ENCODE data around the gene KIF5A.

KIF5A gene

DNA sequence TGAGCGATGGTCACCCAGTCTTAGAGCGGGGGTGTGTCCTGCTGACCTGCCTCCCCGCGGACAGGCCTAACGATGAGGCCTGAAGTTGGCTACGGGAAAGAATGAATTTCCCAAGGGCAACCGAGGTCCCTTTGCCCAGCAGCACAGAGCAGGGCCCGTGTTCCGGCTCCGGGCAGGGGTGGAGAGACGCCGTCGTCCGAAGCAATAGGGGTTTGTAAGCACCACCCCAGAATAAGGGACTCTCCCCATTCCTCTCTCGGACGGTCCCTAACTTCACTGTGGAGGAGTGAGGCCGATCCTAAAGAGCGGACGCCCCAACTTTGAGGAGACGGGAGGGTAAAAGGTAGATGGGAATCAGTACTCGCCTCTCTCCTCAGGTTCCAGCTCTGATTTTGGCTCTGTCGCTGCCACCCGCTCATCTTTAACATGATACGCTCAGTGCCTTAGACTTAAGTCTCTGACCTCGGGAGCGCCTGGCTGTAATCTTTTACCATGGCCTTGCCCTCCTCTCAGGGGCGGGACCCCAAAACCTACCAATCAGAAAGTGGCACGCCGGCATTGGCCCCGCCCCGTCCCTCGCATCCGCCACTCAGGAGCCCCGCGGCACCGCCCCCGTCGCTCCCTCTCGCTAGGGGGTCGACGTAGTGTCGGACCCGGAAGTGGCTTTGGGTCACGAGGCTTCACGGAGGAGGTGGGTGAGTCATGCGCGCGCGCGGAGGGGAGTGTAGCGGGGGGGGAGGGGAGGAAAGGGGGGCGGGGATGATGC lies 29.6 kb upstream of the KIF5A start, which contains the start of gene DDIT3:
TSS of gene DDIT3 (minus strand) at position 462 of the 766 bp plus-strand sequence. CDS start 3,108 bp downstream, outside the sequence.
- FAIRE-seq: no peak

- no peak for FAIRE-seq
Measured at GRCh38 chr12:57521525-57522010, 28.3 kb upstream of the KIF5A start.

- no peak for FAIRE-seq
Measured at GRCh38 chr12:57522011-57522886, 27.6 kb upstream of the KIF5A start, which contains the start of gene MBD6. Gene MBD6, plus strand, starts transcription at chr12:57522824. Its CDS starts 1,480 bp downstream, at chr12:57524304.

DNA sequence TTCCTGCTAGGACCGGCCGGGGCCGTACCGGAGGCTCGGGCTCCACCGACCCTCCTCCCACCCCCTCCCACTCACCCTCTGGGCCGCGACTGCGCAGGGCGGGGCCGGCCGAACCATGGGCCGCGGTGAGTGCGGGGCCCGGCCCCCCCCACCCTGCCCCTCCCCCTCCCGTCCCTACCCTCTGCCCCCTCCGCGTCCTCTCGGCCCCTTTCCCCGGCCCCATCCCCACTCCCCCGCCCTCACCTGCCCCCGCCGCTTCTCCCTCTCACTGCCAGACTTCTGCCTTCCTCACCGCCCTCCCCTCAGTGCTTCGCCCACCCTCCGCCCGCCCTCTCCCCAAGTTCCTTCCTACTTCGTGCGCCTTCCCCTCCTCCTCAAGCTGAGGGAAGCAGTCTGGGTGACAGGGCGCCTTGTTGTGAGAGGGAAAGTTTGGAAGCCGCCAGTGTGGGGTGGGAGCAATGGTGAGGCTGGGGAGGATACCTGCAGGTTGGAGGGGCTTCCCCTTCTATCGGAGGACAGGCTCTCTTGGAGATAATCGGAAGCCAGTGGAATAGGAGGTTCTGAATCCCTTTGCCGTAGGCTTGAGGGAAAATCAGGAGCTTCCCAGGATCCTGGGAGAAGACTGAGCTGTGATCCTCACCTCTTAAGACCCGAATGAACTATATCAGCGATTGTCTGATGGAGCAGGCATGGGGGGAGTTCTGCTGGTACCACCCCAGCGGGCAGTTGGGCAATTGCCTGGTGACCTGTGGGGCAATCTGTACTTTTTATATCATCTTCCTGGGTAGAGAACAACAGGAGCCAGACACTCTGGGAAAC lies 26.7 kb upstream of the KIF5A start:
- no peak for FAIRE-seq

- FAIRE-seq: no peak
Measured at GRCh38 chr12:57523706-57524614, 25.9 kb upstream of the KIF5A start.

DNA sequence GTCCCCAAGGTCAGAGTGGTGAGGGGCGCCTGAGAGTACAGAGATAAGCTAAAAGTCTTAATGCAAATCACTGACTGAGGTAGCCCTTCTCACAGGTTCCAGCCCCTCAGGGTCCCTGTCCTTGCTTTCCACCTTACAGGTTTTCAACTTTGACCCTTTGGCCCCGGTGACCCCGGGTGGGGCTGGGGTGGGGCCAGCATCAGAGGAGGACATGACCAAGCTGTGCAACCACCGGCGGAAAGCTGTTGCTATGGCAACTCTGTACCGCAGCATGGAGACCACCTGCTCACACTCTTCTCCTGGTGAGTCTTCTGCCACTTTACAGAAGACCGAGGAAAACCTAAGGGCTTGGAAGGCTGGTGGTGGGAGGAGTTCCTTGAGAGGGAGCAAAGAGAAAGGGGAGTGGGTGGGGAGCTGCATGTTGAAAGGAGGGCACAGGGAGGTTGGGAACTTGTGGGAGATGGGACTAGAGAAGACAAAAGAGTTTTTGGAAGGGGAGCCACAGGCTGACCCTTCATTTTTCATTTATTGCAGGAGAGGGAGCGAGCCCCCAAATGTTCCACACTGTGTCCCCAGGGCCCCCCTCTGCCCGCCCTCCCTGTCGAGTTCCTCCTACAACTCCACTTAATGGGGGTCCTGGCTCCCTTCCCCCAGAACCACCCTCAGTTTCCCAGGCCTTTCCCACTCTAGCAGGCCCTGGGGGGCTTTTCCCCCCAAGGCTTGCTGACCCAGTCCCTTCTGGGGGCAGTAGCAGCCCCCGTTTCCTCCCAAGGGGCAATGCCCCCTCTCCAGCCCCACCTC lies 24.8 kb upstream of the KIF5A start:
- no peak for FAIRE-seq

- FAIRE-seq: no peak
Measured at GRCh38 chr12:57525615-57526383, 24.0 kb upstream of the KIF5A start.

GRCh38 chr12:57526477-57527126 lies 23.2 kb upstream of the KIF5A start:
- FAIRE-seq: no peak

- FAIRE-seq: no peak
Measured at GRCh38 chr12:57527184-57527583, 22.7 kb upstream of the KIF5A start.

- no peak for FAIRE-seq
Measured at GRCh38 chr12:57528176-57528575, 21.7 kb upstream of the KIF5A start.

DNA sequence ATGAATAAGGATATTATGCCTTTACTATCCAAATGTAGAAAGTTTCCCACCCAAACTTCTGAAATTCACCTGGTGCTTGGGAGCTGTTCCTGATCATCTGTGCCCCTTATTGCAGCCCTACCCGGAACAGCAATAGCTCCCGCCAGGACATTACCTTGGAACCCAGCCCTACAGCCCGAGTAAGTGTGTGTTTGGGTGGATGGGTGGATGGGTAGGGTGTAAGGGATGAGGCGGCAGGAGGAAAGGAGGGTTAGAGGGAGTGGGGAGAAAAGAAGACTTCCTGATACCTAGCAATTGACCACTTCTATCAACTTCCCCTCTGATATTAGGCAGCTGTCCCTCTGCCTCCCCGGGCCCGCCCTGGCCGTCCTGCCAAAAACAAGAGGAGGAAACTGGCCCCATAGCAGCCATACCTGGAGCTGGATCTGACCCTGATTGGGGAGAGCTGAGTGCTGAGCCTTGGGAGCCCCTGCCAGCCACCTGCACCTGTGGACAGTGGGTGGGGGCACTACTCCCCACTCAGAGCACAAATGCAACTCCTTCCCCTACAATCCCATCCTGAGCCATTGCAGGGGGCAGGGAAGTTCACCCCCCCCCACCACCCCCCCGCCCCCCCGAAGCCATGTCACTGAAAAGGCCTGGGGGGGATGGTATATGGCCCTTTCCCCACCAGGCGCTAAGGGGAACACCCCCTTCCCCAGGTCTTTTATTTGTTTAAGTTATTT lies 20.9 kb upstream of the KIF5A start:
- FAIRE-seq: no peak

DNA sequence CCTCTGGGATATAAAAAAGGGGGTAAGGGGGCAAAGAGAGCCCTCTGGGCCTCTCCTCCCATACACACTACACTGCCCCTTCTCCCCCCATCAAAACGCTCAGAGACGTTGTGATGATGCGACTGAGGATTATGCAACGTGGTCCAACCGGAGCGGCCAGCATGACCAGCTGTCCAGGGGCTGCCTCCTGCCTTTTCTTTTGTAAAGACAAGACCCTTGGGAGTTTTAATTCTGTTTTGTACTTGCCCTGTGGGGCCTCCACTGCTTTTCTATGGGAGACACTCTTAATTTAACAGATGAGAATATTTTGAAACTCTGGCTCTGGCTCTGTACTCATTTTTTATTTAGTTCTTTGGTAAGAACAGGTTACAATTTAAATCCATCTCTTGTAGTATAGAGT lies 20.0 kb upstream of the KIF5A start:
- no peak for FAIRE-seq

GRCh38 chr12:57530396-57531142 lies 19.3 kb upstream of the KIF5A start:
- FAIRE-seq: no peak

DNA sequence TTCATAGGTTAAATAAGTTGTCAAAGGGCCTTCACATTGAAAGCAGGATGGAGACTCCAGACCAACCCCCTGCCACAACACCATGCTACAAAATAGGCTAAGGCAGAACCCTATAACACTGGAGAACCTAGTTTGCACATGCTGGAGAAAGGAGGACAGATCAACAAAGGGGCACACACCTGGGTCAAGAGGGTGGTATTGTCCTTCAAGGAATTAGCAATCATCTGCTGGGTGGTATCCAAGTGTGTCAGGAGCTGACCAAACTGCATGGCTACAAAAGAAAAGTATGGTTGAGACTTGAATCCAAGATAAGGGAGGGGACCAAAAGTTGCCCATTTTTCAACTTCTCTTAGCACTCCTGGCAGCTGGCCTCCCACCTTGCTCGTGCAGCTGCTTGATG lies 18.0 kb upstream of the KIF5A start:
- FAIRE-seq: no peak

DNA sequence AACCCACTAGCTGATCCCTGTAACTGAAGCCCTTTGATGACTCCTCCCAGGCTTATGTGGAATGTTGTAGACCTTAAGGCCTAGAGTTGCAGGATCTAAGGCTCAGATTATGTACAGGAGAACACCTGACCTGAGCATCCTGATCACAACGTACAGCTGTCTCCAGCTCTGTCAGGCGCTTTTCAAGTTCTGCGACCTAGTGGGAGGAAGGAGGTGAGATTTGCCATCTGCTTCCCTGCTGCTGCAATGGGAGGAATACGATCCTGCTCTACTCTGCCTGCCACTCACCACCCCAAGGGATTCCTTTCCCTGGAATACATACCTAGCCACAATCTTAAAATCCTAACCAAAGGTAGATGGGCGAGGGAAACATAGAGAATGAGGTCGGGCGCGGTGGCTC lies 16.7 kb upstream of the KIF5A start:
- FAIRE-seq: no peak

- no peak for FAIRE-seq
Measured at GRCh38 chr12:57534250-57534649, 15.6 kb upstream of the KIF5A start.

DNA sequence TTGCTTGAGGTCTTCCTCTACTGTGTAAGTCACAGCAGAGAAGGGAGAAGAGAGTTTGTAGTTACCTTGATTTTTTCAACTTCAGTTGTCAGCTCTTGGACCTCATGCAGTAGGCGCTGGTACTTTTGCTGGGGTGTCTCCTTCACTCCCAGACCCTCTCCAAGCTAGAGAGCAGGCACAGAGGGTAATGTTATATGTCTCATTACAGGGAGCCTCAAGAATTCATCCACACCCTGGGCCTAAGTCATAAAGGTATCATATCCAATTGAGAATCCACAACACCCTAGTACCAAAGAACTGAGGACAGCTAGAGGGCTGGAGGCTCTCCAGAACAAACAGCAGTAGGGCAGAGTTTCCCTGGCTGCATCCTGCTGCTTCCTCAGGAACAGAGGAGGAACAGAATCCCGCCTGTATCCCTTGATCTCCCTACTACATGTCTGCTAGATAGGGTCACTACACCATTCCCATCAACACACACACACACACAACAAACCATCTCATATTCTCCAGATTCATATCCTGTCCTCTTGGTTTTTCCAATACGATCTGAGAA lies 14.8 kb upstream of the KIF5A start:
- no peak for FAIRE-seq

Data from colon (tissue), 2 donors.